SK-N-DZ (cell line): Measurements from ENCODE around the gene FBXW9.
"Not testable (repeated sequence)": the region's sequence is repeated elsewhere in the genome, so short reads cannot be mapped to it uniquely, and the experiment has no call there.

Experiments
- DNase-seq: peaks from one replicate; pipeline ENCODE4 v3.0.0-alpha.2; 2015; ENCODE audit warnings: low spot score
- small RNA-seq, 2 experiments: library from RNA; depleted of rRNA; stranded (forward); fragments of <200 nt; gene quantifications; one replicate each; pipeline ENCODE3, GENCODE V24; 2014

Gene FBXW9

DNA sequence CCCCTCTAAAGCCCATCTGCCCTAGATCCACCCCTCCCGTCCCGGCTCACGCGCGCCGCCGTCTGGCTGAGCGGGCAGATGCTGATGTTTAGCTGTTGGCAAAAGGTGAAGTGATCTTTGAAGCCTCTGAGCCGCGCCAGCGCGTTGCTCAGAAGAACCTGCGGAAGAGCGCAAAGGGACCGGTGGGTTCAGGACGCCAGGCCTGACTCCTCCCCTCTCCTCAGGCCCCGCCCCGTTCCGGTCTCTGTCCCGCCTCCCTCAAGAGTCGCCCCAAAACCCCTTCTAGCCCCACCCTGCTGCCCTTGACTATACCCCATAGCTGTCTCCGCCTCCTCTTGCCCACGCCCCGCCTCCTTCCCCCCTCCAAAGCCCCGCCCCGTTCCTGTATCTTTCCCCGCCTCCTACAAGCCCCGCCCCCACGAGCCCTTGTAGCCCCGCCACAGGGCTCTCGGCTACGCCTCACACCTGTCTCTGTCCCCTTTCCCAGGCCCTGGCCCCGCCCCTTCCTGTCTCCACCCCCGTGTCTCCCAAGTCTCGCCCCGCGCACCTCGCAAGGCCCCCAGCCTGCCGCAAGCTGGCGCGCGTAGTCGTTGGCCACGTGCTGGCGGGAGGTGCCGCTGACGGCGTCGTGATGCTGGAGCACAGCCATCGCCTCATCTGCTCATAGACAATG, 39.4 kb downstream of the FBXW9 start:
- no peak for DNase-seq

DNA sequence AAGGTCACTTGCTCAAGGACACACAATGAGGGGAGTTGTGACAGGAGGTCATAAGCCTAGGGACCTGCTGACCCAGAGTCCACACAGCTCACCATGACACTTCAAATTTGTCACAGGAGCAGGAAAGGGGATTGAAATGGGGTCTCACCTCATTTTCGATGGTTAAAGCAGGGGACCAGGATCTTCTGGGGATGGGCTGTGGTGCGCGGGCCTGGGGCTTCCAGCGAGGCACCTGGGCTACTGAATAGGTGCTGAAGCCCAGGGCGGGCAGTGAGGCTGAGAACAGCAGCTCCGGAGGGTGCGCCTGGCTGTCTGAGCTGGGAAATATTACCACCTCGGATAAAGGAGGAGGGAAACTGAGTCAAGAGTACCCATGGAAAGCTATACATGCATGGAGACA, 40.9 kb downstream of the FBXW9 start:
- DNase-seq: no peak

DNA sequence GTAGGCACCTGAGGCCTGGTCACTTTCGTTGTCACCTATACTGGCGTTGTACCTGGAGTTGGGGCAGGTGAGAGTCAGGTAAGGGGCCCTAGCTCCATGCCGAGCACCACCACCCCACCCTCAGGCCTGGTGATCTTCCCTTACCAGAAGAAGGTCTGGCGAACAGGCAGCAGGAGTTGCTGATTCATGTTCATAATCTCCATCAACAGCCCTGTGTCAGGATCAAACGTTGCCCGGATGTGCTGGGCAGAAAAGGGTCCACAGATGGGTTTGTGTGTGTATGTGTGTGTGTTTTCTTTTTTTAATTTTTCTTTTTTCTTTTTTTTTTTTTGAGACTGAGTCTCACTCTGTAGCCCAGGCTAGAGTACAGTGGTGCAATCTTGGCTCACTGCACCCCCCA, 44.2 kb downstream of the FBXW9 start:
- no peak for DNase-seq

DNA sequence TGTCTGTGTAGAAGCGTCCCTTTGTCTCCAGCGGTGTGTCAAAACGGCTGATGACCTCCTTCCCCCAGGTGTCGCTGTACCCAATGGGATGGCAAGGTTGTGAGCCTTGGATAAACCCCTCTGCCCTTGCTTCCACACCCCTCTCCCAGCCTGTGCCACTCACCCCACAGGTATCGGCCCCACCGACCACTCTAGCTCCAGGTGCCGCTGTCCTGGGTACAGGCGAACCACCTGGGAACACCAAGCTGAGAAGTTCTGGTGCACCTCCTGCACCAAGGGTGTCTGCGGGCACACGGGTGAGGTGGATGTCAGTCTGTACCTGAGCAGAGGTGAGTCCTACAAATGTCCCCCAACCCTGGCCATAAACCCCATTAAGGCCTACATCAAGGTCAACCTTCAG, 46.5 kb downstream of the FBXW9 start:
- DNase-seq: no peak

DNA sequence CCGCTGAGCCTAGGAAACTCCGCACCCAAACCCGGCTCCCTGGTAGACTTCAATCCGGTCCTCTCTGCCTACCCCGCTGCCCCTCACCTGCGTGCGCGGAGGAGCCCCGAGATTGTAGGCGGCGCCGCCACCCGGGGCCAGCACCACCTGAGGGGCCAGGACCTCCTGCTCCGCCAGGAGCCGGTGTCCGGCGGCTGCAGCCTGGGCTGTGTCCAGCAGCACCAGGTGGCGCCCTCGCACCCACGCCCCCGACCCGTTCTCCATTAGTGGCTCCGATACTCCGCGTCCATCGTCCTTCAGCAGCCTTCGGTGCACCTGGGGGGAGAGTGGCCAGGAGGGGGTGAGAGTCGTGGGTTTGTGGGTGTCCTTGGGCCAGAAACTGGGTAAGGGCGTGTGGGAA, 48.3 kb downstream of the FBXW9 start:
- DNase-seq: no peak

DNA sequence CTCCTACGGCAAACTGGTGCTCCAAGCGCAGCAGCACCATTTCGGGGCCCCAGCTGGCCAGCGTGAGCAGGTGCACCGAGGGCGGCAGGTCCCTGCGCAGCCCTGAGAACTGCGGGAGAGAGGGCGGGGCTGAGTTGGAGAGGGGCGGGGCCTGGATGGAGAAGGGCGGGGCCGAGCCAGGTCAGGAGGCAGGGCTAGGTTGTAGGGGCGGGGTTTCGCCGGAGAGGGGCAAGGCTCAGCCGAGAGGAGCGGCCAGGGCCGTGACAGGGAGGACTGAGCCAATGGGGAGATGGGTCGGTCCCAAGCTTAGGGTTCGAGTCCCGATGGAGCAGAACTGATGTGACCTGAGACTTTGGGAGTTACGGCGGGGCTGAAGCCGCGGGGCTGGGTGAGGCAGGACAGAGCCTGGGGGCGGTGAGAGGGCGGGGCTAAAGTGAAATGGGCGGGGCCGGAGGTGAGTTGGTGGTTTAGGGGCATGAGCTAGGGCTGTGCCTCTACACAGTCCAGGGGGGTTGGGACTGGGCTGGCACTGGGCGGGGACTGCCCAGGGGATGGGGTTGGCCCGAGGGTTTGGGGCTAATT, 48.9 kb downstream of the FBXW9 start:
- DNase-seq: no peak

DNA sequence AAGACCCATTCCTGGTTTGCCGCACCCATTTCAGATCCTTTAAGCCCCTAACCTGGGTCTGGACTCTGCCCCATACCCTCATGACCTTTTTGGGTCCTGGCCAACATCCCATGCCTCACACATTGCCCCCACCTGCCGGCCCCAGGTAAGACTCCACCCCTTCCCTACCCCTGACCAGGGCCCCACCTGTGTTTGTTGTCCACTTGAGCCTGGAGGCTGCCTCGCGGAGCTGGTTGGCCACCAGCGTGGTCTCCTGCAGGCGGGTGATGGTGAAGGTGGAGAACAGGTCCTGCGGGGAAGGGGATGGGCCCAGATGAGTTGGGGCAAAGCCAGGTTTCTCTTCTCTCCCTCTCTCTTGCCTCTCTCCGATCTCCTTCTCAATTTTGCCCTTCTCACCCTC, 49.4 kb downstream of the FBXW9 start:
- DNase-seq: no peak

DNA sequence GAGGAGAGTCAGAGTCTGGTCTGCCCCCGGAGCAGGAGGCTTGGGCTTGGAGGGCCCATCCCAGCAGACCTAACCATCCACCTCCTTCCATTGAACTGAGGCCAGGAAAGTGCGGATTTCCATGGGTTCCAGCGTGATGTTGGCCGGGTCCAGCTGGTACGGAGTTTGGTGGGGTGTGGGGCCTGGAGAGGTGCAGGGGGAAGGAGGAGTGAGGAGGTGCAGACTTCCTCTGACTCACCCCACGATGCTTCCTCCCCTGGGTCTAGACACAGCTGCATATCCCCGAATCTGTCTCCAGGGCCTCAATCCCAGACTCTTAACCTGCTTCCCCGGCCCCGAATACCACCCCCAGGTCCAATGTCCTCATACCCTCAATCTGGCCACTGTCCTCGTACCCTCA, 49.9 kb downstream of the FBXW9 start:
- DNase-seq: no peak

DNA sequence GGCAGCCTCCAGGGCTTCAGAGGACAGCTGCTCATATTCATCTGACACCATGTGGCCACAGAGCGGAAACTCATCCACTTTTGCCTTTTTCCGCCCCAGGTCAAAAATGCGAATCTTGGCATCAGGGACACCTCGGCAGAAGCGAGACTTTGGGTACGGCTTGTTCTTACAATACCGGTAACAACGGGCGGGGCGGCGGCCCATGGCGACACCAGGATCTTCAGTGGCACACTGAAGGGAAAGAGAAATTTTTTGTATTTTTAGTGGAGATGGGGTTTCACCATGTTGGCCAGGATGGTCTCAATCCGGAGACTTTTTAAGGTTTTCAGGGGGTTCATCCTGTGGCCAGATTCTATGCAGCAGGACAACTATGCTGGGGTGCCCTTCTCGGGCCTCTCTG, 52.7 kb downstream of the FBXW9 start:
- DNase-seq: not testable (repeated sequence)

DNA sequence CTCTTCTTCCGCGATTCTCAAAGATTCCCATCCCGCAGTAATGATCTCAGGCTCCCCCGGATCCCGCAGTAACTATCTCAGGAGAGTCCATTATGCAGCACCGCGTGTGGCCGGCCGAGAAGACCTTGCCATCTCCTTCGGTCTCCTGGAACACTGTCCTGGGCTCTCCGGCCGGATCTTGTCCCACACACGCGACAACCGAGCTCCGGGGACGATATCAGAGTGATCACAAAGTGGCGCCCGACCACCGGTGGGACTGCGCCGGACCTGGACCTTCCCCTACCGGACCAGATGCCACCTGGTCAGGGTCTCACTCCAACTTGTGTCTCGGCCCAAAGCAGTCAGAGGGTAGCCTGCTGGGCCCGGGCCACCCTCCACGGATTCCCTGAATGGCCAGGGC, 53.9 kb downstream of the FBXW9 start:
- no peak for DNase-seq

DNA sequence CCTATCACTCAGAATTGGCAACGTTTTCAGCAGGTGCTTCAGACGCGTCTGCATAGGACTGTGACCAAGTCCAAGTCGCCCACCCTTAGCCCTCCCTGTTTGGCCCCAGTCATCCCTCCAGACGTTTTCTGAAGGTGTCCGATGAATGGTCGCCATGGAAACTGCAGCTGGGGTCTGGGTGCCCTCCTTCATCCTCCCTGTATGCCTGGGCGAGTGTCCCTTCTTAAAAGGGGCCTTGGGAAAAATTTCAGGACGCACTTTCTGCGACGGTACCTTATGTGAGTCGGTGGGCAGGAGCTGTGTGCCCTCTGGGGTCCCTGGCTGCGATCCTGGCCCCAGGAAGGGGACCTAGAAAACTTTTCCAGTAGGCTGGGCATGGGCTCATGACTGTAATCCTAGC, 55.0 kb downstream of the FBXW9 start:
- no peak for DNase-seq

DNA sequence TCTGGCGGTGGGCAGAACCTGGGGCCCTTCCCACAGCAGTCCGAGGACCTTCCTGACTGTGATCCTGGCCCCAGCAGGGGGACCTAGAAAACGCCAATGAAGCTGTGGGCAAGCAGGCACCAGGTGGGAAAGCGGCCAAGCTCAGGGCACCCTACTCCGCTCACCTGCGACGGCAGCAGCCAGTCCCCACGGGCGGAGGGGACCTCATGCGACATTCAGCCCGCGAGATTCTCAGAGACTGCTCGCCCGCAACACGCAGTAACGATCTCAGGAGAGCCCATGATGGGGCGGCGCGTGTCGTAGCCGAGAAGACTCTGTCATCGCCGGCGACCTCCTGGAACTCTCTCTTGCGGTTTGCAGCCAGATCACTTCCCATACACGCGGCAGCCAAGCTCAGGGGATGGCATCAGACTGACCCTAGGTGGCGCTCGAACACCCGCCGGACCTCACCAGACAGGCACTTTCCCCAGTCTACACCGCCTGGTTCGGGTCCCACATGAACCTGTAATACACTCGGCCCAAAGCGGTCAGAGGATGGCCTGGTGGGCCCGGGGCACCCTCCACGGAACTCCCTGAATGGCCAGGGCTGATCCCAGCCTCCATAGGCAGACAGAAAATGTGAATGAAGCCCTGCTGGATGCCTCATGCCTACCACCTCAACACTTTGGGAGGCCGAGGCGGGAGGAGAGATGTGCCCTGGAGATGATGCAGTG, 56.4 kb downstream of the FBXW9 start:
- DNase-seq: peak; percentile 73

Small RNA genes within 50 kb of the gene (small RNA-seq; reads per million reads assigned to genes)
- 3.6 to 539 reads per million in 2 experiments for gene SNORD41
